OCI-LY3 (cell line): ENCODE measurements around the gene VPS41.

ENCODE experiments used
- EZH2phosphoT487 ChIP-seq: fragments of 200-600 bp; shearing (Covaris generic); IDR thresholded peaks from 2 replicates; pipeline ENCODE4 v1.6.1; 2018; ENCODE audit warnings: antibody characterized with exemption, mixed run types, low read depth
- TF ChIP-seq, protein P1 (sequence below): fragments of 200-600, 300-600 bp; sonication (generic); IDR thresholded peaks from 2 replicates; pipeline ENCODE4 v1.5.1; 2014; ENCODE audit warnings: antibody characterized with exemption, low read length, low read depth

DNA sequence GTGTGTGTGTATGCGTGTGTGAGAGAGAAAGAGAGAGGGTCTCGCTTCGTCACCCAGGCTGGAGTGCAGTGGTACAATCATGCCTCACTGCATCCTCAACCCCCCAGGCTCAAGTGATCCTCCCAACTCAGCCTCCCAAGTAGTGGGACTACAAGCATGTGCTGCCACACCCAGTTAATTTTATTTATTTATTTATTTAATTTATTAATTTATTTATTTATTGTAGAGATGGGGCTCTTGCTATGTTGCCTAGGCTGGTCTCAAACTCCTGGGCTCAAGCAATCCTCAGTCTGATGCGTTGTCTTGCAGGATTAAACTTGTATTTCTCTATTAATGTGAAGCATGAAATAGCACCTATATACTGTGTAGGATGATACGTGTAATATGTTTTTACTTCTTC is 46.9 kb upstream of the VPS41 start:
- TF ChIP-seq, protein P1, sequence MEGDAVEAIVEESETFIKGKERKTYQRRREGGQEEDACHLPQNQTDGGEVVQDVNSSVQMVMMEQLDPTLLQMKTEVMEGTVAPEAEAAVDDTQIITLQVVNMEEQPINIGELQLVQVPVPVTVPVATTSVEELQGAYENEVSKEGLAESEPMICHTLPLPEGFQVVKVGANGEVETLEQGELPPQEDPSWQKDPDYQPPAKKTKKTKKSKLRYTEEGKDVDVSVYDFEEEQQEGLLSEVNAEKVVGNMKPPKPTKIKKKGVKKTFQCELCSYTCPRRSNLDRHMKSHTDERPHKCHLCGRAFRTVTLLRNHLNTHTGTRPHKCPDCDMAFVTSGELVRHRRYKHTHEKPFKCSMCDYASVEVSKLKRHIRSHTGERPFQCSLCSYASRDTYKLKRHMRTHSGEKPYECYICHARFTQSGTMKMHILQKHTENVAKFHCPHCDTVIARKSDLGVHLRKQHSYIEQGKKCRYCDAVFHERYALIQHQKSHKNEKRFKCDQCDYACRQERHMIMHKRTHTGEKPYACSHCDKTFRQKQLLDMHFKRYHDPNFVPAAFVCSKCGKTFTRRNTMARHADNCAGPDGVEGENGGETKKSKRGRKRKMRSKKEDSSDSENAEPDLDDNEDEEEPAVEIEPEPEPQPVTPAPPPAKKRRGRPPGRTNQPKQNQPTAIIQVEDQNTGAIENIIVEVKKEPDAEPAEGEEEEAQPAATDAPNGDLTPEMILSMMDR = no peak
- TF ChIP-seq EZH2phosphoT487 = no peak
